Neural cell (in vitro differentiated cells): ENCODE measurements around the gene CACNA1C. TPM values are rescaled to one million over a fixed set of nuclear protein-coding genes. Genes with fewer than 3 reads are reported as not detected.

Experiments
- H2AFZ ChIP-seq: fragments of 200-600, 300-800 bp; sonication (generic), shearing (Covaris generic); 2 replicates; pipeline ENCODE4 v1.6.0; 2014; ENCODE audit warnings: low read depth, mild to moderate bottlenecking, antibody characterized with exemption, low read length, moderate library complexity
- H3F3A ChIP-seq: fragments of 200-600 bp; shearing (Covaris generic); 2 replicates; pipeline ENCODE4 v1.6.1; 2016; ENCODE audit warnings: mild to moderate bottlenecking, moderate library complexity, mixed read lengths, antibody characterized with exemption, low read length; ENCODE audit not compliant: insufficient read depth, poor library complexity, severe bottlenecking
- H3K27ac ChIP-seq: fragments of 200-600, 300-800 bp; sonication (generic), shearing (Covaris generic); 2 replicates; pipeline ENCODE4 v1.5.1; 2014; ENCODE audit warnings: mild to moderate bottlenecking, low read length, moderate library complexity
- H3K27me3 ChIP-seq: fragments of 300-800, 200-600 bp; sonication (generic), shearing (Covaris generic); 2 replicates; pipeline ENCODE4 v1.6.0; 2014; ENCODE audit warnings: mild to moderate bottlenecking, low read depth, low read length, moderate library complexity; ENCODE audit not compliant: insufficient read depth
- H3K36me3 ChIP-seq: fragments of 300-800, 200-600 bp; sonication (generic), shearing (Covaris generic); 2 replicates; pipeline ENCODE4 v1.5.1; 2014; ENCODE audit warnings: mild to moderate bottlenecking, antibody characterized with exemption, low read length, moderate library complexity; ENCODE audit not compliant: insufficient read depth
- H3K4me2 ChIP-seq: fragments of 300-800, 200-600 bp; sonication (generic), shearing (Covaris generic); 2 replicates; pipeline ENCODE4 v1.6.0; 2014; ENCODE audit warnings: mild to moderate bottlenecking, low read length
- H3K4me3 ChIP-seq: fragments of 300-800, 200-600 bp; sonication (generic), shearing (Covaris generic); 2 replicates; pipeline ENCODE4 v1.5.1; 2014; ENCODE audit warnings: mild to moderate bottlenecking, low read length, moderate library complexity
- H3K79me2 ChIP-seq: fragments of 200-600 bp; shearing (Covaris generic); replicated peaks from 2 replicates; pipeline ENCODE4 v1.6.0; 2014; ENCODE audit warnings: mild to moderate bottlenecking, low read length, moderate library complexity; ENCODE audit not compliant: insufficient read depth
- H3K9ac ChIP-seq: fragments of 300-800, 200-600 bp; sonication (generic), shearing (Covaris generic); 2 replicates; pipeline ENCODE4 v1.6.1; 2016; ENCODE audit warnings: mild to moderate bottlenecking, low read length, mixed read lengths
- H3K9me2 ChIP-seq: fragments of 200-600 bp; shearing (Covaris generic); 2 replicates; pipeline ENCODE4 v1.6.1; 2016; ENCODE audit warnings: mild to moderate bottlenecking, low read length, mixed read lengths; ENCODE audit not compliant: insufficient read depth
- H3K9me3 ChIP-seq: fragments of 200-600, 300-800 bp; sonication (generic), shearing (Covaris generic); 2 replicates; pipeline ENCODE4 v1.6.1; 2016; ENCODE audit warnings: mild to moderate bottlenecking, mixed run types, low read length, moderate library complexity, mixed read lengths
- H4K20me1 ChIP-seq: fragments of 200-600 bp; shearing (Covaris generic); 2 replicates; pipeline ENCODE4 v1.6.1; 2016; ENCODE audit warnings: mild to moderate bottlenecking, mixed run types; ENCODE audit not compliant: insufficient read depth
- CTCF ChIP-seq: fragments of 450-650 bp; IDR thresholded peaks from 2 replicates; pipeline ENCODE4 v1.5.1; 2014; ENCODE audit warnings: antibody characterized with exemption, mild to moderate bottlenecking, moderate library complexity; ENCODE audit not compliant: poor library complexity, severe bottlenecking
- EP300 ChIP-seq: fragments of 450-650 bp; conservative IDR thresholded peaks from 2 replicates; pipeline ENCODE4 v1.6.1; 2014; ENCODE audit warnings: antibody characterized with exemption, mild to moderate bottlenecking, moderate library complexity; ENCODE audit not compliant: poor library complexity, severe bottlenecking
- EZH2 ChIP-seq: fragments of 200-600, 300-800 bp; shearing (Covaris generic), sonication (generic); IDR thresholded peaks from 2 replicates; pipeline ENCODE4 v1.6.1; 2014; ENCODE audit warnings: antibody characterized with exemption, low read length, borderline replicate concordance, mild to moderate bottlenecking; ENCODE audit not compliant: insufficient read depth, poor library complexity, severe bottlenecking
- MXI1 ChIP-seq: fragments of 450-650 bp; conservative IDR thresholded peaks from 2 replicates; pipeline ENCODE4 v1.6.1; 2014; ENCODE audit warnings: antibody characterized with exemption, mild to moderate bottlenecking; ENCODE audit not compliant: poor library complexity, severe bottlenecking
- POLR2AphosphoS5 ChIP-seq: IDR thresholded peaks from 2 replicates; pipeline ENCODE4 v1.6.1; 2012
- RAD21 ChIP-seq: fragments of 450-650 bp; conservative IDR thresholded peaks from 2 replicates; pipeline ENCODE4 v1.6.1; 2014; ENCODE audit warnings: antibody characterized with exemption, mild to moderate bottlenecking, moderate library complexity
- REST ChIP-seq: IDR thresholded peaks from 2 replicates; pipeline ENCODE4 v1.6.1; 2012; ENCODE audit warnings: borderline replicate concordance
- SMC3 ChIP-seq: fragments of 450-650 bp; conservative IDR thresholded peaks from 2 replicates; pipeline ENCODE4 v1.6.1; 2014; ENCODE audit warnings: antibody characterized with exemption, mild to moderate bottlenecking, moderate library complexity; ENCODE audit not compliant: poor library complexity
- TAF1 ChIP-seq: IDR thresholded peaks from 2 replicates; pipeline ENCODE4 v1.6.1; 2012; ENCODE audit warnings: low read depth
- polyA plus RNA-seq: library from polyadenylated mRNA; depleted of rRNA; stranded (reverse); fragments of >200 nt; gene quantifications from 2 replicates; pipeline ENCODE4 v1.2.3, GENCODE V29; 2014

The CACNA1C gene
- polyA plus RNA-seq, 1 donor from 2014 or later, result 9.7 TPM

- no peak overlapping the region for H3K9ac ChIP-seq
- H3K4me2 ChIP-seq, result no peak overlapping the region
- no peak overlapping the region for H3K4me3 ChIP-seq
- H3K9me3 ChIP-seq, result no peaks in the 10 kb centered on the region
- H3K27ac ChIP-seq, result no peak overlapping the region
- no peak overlapping the region for H2AFZ ChIP-seq
- H3K79me2 ChIP-seq, result no peaks in the 10 kb centered on the region
- H4K20me1 ChIP-seq, result peaks cover 3% of the 10 kb centered on the region
- H3K9me2 ChIP-seq, result no peaks in the 10 kb centered on the region
- no peaks in the 10 kb centered on the region for H3F3A ChIP-seq
- TF ChIP-seq EZH2 (no peak), EP300 (no peak)
- H3K27me3 ChIP-seq, result no peaks in the 10 kb centered on the region
- no peaks in the 10 kb centered on the region for H3K36me3 ChIP-seq
These were observed 265.5 kb downstream of the CACNA1C start for GRCh38 chr12:2318286-2318685.

GRCh38 chr12:2319136-2319535, 266.3 kb downstream of the CACNA1C start:
- H3K9me3 ChIP-seq, result no peaks in the 10 kb centered on the region
- H2AFZ ChIP-seq, result no peak overlapping the region
- no peak for TF ChIP-seq SMC3
- TF ChIP-seq MXI1, result no peak
- TF ChIP-seq EZH2, result no peak
- no peak for TF ChIP-seq CTCF
- TF ChIP-seq EP300, result no peak
- no peak for TF ChIP-seq TAF1
- no peak for TF ChIP-seq POLR2AphosphoS5
- no peak for TF ChIP-seq RAD21
- no peak for TF ChIP-seq REST
- H3K9ac ChIP-seq, result no peak overlapping the region
- no peaks in the 10 kb centered on the region for H3K36me3 ChIP-seq
- no peaks in the 10 kb centered on the region for H3F3A ChIP-seq
- H3K27ac ChIP-seq, result no peak overlapping the region
- H3K4me2 ChIP-seq, result no peak overlapping the region
- H3K27me3 ChIP-seq, result no peaks in the 10 kb centered on the region
- no peaks in the 10 kb centered on the region for H3K9me2 ChIP-seq
- H3K79me2 ChIP-seq, result no peaks in the 10 kb centered on the region
- peaks cover 3% of the 10 kb centered on the region for H4K20me1 ChIP-seq
- no peak overlapping the region for H3K4me3 ChIP-seq
